NCI-H460 (cell line): ENCODE data around the gene ACSL5. TPM values are rescaled to one million over a fixed set of nuclear protein-coding genes. Genes with fewer than 3 reads are reported as not detected.
"Not testable (repeated sequence)": the region's sequence is repeated elsewhere in the genome, so short reads cannot be mapped to it uniquely, and the experiment has no call there.

ENCODE experiments used
- DNase-seq: peaks from one replicate; pipeline ENCODE4 v3.0.0-alpha.2; 2016; ENCODE audit warnings: low read depth; ENCODE audit errors: extremely low read depth
- total RNA-seq: library from RNA; depleted of rRNA; stranded (reverse); fragments of >200 nt; shearing (Covaris generic); gene quantifications from 2 replicates; pipeline ENCODE4 v1.2.3, GENCODE V29; 2014

Gene ACSL5
- total RNA-seq, 1 experiment from 2014 or later: not detected

- DNase-seq: not testable (repeated sequence)
Measured at GRCh38 chr10:112372182-112372810, 1.6 kb upstream of the ACSL5 start.

- no peak for DNase-seq
Measured at GRCh38 chr10:112374724-112375541, 1.0 kb downstream of the ACSL5 start.

- DNase-seq: no peak
Measured at GRCh38 chr10:112375721-112376395, 1.9 kb downstream of the ACSL5 start.

- DNase-seq: no peak
Measured at GRCh38 chr10:112376396-112376790, 2.5 kb downstream of the ACSL5 start.

GRCh38 chr10:112377116-112377515 is 3.2 kb downstream of the ACSL5 start:
- DNase-seq: not testable (repeated sequence)

- DNase-seq: no peak
Measured at GRCh38 chr10:112379635-112380296, 5.8 kb downstream of the ACSL5 start.

GRCh38 chr10:112382515-112383235 is 8.8 kb downstream of the ACSL5 start:
- DNase-seq: no peak

- no peak for DNase-seq
Measured at GRCh38 chr10:112383325-112383724, 9.4 kb downstream of the ACSL5 start.

- DNase-seq: no peak
Measured at GRCh38 chr10:112384141-112384540, 10.2 kb downstream of the ACSL5 start.

- DNase-seq: no peak
Measured at GRCh38 chr10:112385201-112385600, 11.3 kb downstream of the ACSL5 start.

GRCh38 chr10:112388056-112388455 is 14.1 kb downstream of the ACSL5 start:
- DNase-seq: not testable (repeated sequence)

GRCh38 chr10:112388548-112388947 is 14.6 kb downstream of the ACSL5 start:
- DNase-seq: no peak

- no peak for DNase-seq
Measured at GRCh38 chr10:112389271-112389822, 15.4 kb downstream of the ACSL5 start.

- no peak for DNase-seq
Measured at GRCh38 chr10:112390125-112390703, 16.3 kb downstream of the ACSL5 start.

GRCh38 chr10:112393341-112393740 is 19.4 kb downstream of the ACSL5 start:
- DNase-seq: no peak

- no peak for DNase-seq
Measured at GRCh38 chr10:112393827-112394226, 19.9 kb downstream of the ACSL5 start.

- no peak for DNase-seq
Measured at GRCh38 chr10:112394475-112394875, 20.6 kb downstream of the ACSL5 start.

- DNase-seq: no peak
Measured at GRCh38 chr10:112395809-112396530, 22.1 kb downstream of the ACSL5 start.

- no peak for DNase-seq
Measured at GRCh38 chr10:112397592-112397991, 23.7 kb downstream of the ACSL5 start.
